Activated gamma-delta T cell treated with Interleukin-2 at 50 U/mL for 16 hours (primary cell): ENCODE results near the gene ZFAND2A.
"Not testable (repeated sequence)": the region's sequence is repeated elsewhere in the genome, so short reads cannot be mapped to it uniquely, and the experiment has no call there.

Experiments
- DNase-seq: peaks from one replicate; pipeline ENCODE4 v3.0.0-alpha.2; 2020

The ZFAND2A gene

DNA sequence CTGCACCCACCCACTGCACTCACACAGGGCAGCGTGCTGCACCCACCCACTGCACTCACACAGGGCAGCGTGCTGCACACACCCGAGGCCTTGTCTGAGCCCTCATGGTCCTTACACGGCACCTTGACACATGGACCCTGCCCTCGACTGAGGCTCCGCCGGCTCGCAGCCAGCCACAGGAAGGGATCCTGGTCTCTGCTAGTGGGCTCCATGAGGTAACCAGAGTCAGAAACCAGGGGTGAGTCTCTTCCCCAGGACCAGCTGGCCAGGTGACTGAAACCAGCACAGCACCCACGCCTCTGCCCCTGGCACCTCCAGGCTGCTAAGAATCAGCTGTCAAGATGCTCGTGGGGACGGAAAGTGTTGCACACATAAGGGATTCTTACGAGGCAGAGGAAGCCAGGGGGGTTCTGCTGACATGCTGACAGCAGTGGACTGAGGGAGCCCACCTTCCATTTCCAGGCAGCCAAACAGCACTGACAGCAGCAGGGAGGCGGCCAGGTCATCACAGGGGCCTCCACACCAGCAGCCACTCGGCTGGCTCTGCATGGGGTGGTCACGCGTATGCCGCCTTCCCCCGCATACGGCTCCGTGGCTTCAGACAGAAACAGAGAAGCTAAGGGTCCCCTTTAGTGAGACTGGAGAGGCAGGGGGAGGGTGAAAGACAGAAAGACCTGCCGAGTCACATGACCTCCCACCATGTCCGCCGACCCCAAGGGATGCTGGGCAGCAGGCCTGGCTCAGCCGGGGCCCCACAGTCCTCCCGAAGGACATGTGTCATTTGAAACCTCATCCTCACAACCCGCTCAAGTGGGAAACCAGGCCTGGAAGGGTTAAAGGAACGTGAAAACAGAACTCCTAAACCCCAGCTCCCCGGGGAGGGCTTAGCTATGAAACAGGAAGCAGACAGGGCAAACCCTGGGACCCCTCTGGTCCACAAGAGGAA, 37.8 kb downstream of the ZFAND2A start:
- no peak for DNase-seq

DNA sequence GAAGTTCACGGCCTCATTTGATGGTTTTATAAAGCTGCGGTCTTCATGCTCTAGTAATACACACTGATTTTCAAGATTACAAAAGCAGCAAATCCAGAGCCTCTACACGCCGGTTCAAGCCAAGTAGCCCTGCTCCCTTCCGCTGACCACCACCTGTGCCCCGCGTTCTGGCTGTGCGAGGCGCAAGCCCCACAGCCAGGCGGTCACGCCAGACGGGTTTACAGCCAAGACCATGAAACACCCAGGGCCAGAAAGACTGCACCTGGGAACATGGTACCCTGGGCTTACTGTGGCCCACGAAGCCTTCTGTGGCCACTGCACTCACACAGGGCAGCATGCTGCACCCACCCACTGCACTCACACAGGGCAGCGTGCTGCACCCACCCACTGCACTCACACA, 38.5 kb downstream of the ZFAND2A start:
- no peak for DNase-seq

DNA sequence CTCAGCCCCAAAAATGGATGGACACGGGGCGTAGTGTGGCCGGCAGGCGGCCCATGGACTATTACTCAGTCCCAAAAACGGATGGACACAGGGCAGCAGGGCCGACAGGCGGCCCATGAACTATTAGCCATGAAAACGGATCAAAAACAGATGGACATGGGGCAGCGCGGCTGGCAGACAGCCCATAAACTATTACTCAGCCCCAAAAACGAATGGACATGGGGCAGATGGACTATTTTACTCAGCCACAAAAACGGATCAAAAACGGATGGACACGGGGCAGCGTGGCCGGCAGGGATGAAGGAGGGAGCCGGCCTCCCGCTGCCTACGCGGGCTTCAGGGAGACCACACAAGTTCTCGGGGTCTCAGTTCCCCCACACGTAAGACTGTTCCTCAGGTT, 39.2 kb downstream of the ZFAND2A start:
- no peak for DNase-seq

DNA sequence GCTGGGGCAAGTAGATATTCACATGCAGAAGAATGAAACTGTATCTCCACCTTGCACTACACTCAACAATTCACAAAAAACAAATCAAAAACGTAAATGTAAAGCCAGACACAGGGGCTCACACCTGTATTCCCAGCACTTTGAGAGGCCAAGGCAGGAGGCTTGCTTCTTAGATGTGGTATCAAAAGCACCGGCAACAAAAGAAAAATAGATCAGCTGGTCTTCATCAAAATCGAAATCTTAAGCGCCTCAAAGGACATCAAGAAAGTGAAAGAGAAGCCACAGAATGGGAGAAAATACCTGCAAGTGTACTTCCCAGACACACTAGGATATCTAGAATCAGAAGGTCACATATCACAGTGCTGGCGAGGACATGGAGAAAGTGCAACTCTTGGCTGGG, 40.8 kb downstream of the ZFAND2A start:
- no peak for DNase-seq

DNA sequence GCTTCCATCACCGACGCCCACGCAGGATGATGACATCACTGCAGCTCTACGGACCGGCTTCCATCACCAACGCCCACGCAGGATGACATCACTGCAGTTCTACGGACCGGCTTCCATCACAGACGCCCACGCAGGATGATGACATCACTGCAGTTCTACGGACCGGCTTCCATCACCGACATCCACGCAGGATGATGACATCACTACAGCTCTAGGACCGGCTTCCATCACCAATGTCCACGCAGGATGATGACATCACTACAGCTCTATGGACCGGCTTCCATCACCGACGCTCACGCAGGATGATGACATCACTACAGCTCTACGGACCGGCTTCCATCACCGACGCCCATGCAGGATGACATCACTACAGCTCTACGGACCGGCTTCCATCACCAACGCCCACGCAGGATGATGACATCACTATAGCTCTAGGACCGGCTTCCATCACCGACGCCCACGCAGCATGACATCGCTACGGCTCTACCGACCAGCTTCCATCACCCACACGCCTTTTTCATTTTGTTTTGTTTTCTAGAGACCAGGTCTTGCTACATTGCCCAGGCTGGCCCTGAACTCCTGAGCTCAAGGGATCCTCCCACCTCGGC, 42.6 kb downstream of the ZFAND2A start:
- no peak for DNase-seq

DNA sequence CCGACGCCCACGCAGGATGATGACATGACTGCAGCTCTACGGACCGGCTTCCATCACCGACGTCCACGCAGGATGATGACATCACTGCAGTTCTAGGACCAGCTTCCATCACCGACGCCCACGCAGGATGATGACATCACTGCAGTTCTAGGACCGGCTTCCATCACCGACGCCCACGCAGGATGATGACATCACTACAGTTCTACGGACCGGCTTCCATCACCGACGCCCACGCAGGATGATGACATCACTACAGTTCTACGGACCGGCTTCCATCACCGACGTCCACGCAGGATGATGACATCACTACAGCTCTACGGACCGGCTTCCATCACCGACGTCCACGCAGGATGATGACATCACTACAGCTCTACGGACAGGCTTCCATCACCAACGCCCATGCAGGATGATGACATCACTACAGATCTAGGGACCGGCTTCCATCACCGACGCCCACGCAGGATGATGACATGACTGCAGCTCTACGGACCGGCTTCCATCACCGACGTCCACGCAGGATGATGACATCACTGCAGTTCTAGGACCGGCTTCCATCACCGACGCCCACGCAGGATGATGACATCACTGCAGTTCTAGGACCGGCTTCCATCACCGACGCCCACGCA, 43.5 kb downstream of the ZFAND2A start:
- DNase-seq: not testable (repeated sequence)

DNA sequence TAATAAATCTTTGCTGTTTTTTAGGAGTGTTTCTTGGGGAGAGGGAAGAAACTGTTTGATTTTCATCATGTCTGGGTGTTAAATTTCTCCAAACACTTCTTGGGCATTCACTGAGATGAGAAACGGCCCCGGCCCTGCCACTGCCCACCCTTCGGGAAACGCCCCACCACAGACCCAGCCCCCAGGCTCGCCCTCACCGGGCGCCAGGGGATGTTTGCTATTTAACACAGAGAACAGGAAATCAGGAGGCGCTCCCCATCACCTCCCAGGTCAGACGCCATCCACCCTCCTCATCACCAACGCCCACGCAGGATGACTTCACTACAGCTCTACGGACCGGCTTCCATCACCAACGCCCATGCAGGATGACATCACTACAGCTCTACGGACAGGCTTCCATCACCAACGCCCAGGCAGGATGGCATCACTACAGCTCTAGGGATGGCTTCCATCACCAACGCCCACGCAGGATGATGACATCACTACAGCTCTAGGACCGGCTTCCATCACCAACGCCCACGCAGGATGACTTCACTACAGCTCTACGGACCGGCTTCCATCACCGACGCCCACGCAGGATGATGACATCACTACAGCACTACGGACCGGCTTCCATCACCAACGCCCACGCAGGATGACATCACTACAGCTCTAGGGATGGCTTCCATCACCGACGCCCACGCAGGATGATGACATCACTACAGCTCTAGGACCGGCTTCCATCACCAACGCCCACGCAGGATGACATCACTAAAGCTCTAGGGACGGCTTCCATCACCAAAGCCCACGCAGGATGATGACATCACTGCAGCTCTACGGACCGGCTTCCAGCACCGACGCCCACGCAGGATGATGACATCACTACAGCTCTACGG, 44.6 kb downstream of the ZFAND2A start:
- not testable (repeated sequence) for DNase-seq

DNA sequence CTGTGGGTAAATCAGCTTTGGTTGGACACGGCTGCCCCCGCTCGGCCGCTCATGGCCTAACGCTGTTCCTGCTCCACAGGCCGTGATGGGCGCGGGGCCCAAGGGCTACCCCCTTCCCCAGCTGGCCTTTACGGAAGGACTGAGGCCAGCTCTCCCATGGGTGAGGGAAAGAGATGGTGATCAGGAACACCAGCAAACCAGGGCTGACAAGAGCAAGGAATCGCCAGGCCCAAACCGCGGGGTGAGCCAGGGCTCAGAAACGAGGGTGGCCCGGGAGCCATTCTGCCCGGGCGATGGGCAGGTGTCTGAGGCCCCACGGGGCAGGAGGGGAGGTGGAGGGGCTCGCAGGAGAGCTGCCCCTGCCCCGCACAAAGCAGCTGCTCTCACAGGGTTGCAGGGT, 45.5 kb downstream of the ZFAND2A start:
- DNase-seq: no peak

DNA sequence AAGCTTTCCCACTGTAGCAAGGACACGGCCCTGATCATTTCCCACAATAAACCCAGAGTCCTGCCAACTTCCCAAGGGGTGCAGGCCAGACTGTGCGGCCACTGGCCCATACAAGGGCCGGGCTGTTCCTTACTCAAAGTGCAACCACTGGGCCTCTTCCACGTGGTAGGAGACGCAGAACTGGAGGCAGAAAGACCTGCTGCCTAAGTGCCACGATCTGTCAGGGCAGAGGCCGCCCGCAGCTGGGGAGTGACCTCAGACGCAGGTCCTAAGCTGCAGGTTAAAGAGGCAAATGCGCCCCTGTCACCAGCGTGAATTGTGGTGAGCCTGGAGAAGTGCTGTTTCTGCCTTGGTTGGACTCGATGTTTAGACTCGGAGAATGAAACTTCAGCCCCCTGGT, 45.9 kb downstream of the ZFAND2A start:
- DNase-seq: no peak

DNA sequence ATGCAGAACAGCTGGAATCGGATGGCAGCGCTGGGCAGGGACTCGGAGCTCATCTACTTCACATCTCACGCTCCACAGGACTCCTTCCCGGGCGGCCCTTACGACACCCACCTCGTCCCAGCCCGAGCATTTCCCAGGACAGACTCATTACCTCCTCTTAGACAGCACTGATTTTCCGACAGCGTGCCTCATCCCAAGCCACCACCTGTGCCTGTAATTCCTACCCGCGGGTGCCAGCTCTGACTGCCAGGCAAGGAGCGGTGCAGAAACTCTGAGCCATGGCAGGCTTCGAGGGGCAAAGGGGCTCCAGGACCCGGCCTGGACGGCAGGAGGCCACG, 46.5 kb downstream of the ZFAND2A start:
- no peak for DNase-seq

DNA sequence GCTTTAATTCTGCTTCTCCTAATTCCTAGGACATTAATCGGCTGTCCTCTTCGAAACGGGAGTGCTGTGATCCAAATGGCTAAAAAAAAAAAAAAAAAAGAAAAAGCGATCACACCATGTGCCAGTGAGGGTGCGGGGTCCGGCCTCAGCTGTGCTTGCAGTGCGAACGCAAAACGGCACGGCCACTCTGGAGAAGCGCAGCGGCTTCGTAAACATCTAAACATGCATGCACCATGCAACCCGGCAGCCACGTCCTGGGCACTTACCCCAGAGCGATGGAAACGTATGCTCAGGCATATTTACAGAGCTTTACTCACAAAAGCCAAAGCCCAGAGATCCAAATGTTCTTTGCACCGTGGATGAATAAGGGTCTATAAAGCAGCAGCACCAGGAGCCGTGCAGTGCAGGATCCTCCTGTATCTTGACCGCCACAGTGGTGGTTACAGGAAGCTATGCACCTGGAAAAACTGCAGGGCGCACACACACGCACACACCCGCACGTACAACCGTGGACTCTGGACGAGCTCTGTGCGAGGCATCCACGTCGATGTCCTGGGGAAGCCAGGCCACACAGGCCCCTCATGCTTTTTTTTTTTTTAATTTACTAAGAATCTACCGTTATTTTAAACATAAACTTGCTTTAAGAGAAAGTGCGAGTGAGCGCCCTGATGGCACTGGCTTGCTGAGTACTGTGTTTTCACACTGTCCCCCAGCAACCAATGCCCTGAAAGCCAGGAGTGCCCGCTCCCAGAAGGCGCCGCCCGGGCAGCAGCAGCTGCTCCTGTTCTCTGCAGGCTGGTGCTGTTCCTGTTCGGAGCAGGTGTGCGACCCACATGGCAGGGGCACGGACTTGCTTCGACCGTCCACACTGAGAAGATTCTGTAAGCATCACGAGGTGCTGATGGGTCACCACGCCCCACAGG, 47.1 kb downstream of the ZFAND2A start:
- DNase-seq: no peak

DNA sequence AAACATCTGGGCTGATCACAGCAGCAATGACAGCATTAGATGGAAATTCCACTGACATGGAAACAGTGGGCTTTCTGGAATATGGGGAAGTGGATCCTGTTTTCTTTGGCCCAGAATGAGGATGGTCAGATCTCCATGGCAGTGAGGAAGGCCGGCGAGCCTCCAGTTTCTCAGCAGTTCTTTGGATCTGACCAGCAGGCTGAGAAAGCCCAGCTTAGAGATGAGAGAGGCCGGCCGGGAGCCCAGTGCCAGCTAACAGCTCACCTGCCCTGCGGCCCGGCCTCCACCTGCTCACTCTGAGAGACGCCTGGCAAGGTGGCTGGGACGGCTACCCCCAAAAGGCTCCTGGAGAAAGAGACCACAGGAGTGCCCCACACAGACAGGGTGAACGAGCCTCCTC, 47.9 kb downstream of the ZFAND2A start:
- no peak for DNase-seq

DNA sequence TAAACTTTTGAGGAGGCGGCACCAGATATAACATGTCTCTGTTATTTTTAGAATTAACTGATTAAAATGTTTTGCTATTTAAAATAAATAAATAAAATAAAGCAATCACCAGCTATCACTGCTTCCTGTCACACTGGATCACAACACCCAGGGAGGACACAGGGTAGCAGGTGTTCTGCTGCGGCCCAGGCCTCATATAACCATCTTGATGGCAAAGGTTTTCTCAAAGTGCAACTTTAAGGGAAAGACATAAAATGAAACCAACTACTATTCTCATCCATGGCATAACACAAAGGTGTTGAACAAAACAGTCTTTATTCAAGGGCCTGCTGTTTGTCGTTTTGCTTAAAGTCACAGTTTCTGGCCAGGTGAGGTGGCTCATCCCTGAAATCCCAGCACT, 48.8 kb downstream of the ZFAND2A start:
- no peak for DNase-seq

DNA sequence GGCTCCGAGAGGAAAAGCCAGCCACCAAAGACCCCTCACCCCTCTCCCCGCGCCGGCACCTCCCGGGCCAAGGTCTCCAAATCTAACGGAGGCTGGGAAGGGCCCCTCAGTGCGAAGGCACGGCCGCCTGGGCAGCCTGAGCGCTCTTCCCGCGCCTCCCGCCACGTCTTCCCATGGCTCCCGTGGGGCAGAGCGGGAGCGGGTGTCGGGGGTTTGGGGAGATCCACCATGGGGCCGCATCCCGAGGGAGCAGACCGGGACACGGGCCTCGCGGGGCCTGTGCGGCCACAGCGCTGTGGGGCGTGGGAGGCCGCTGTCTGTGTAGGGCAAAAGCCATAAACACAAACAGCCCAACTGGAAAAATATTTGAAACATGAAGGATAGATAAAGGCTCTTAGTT, 49.6 kb downstream of the ZFAND2A start:
- DNase-seq: no peak

DNA sequence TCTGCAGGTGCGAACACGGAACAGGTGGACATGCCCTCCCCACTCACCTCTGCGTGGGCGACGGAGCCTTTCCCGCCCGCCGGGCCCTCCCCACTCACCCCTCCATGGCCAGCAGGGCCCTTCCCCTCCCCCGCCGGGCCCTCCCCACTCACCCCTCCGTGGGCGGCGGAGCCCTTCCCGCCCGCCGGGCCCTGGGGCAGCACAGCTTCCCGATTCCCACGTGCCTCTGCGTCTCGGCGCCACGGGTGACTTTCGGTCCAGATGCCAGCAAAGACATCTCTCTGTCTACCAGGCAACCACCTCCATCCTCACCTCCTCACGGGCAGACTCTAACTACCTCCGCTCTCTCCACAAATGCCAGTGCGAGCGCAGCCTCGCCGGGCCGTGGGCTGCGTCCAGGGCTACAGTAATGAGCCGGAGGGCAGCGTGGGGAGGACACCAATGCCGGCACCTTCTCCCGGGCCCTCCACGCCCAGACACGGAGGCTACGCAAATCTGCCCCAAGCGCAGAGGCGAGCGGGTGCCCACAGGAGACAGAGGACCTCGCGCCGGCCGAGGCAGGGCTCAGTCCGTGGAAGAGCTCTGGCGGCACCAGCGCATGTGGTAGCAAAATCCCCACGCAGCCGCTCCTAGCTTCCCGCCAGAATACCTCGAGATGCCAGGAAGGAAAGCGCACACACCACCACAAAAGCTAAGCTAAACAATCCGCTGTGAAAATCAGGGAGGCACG, 50.2 kb downstream of the ZFAND2A start:
- no peak for DNase-seq

DNA sequence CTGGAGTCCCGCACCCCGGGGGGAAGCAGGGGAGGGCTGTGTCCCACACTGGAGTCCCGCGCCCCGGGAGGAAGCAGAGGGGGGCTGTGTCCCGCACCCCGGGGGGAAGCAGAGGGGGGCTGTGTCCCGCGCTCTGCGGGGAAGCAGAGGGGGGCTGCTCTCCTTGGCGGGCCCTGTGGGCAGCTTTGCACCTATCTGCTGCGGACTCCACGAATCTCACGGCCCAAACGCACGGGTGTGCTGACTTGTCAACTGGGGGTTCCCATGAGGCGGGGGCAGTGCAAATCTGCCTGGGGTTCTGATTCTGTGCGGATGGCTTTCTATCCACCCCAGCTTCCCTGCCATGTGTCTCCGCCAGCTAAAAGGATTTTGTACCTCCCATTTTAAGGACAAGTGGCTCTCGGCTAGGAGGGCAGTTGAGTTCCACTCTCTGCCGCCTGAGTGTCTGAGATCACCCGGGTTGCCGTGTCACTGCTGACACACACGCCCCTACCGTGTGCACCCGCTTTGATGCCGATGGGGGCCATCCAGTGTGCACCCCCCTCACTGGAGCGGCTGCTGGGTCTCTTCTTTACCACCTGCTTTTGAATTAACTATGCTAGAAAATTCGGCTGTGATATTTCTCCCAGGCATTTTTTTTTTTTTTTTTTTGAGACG, 51.6 kb downstream of the ZFAND2A start:
- DNase-seq: no peak

DNA sequence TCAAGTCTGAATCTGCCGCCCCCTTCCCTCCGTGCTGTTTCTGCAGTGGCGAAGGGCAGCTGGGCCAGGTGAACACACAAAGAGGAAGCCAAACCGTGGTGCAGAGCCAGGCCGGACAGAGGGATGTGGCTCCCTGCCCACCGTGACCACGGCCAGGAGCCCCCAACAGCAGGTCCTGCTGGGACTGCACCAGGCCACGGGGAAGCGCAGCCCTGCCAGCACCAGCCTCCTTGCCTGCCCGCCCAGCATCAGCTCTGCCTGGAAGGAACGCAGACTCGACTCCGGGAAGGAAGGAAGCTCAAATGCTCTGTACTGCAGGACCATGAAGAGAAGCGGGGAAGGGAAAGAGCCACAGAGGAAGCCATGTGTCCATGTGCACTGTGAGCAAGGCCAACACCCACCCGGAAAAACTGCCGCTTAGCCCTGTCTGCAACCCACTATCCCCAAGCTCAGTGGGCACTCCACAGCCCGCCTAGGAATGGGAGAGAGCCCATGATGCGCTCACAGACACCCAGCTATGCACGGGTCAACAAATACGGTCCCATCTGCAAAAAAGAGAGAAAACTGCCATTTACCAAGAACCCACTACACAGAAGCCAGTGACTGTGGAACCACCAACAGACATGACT, 53.1 kb downstream of the ZFAND2A start:
- no peak for DNase-seq

DNA sequence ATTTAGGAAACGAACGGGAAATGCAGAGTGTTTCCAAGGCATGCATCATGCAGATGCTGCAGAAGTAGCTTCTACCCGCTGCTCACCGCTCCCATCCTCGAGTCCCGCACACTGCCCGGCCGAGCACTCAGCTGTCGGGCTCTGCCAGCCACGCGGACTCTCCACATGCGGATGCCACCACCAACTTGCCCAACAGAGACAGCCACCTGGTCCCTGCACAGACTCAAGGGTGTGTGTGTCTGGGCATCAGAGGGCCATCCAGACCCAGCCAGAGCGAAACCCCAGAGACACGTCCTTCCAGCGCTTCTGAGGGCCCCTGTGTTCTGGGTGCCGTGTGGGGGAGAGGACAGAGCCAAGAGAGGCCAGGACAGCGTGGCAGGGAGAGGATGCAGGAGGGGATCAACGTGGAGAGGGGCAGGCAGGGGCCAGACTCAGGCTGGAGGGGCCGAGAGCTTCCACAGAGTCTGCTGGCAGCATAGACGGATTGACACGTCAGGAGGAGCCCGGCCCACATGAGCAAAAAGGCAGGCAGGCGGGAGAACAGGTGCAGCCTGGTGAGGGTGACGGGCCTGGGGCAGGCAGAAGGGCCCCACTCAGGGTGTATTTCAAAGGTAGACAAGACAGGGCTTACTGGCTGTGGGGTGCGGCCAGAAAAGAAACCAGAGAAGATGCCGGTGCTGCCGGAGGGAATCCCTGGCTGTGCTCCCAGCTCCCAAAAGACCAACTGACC, 53.8 kb downstream of the ZFAND2A start:
- DNase-seq: no peak

DNA sequence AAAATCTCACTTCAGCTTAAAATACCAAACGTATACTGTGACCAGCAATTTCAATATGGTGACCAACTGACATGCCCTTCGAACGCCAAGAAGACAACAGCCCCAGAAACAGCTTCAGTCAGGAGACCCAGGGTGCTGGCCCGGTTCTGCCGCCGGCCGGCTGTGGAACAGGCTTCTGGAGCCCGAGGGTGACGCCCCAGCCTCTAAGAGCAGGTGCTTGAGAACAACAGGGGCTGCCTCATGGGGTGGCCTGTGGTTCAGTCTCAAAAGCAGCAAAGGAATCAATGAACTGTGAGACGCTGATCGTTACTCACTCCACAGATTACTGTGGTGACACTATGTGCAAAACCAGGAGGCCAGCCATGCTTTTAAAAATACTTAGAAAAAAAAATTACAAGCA, 54.8 kb downstream of the ZFAND2A start:
- DNase-seq: no peak
